Measurements from ENCODE around the gene FBXL2. TPM values are rescaled to one million over a fixed set of nuclear protein-coding genes. Genes with fewer than 3 reads are reported as not detected.
"Not testable (repeated sequence)": the region's sequence is repeated elsewhere in the genome, so short reads cannot be mapped to it uniquely, and the experiment has no call there.

The FBXL2 gene
- total and polyA plus RNA-seq, 7 donors = 0.19 to 1.3 (median 0.43) TPM

DNA sequence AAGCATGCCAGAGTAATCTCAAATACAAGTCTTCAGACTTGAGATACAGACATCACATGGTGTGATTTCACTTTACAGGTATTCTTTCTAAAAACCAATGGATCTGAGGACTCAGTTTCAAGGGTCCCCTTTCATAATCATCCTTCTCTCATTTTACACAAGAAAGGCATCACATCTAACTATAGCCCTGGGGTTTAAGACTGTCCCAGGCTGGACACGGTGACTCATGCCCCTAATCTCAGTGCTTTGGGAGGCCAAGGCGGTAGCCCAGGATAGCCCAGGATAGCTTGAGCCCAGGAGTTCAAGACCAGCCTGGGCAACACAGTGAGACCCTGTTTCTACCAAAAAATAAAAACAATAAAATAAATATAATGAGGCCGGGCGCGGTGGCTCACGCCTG lies 126.5 kb downstream of the FBXL2 start:
- 95 to 96% (median 96%) methylated on average over 6 of the region's 6 CpGs for WGBS, 3 donors
- Histone ChIP-seq H3K9me3 (no peaks in the 10 kb centered on the region), H3K4me1 (no peaks in the 10 kb centered on the region), H3K27ac (no peak overlapping the region), H3K36me3 (ENCODE audit: insufficient read depth in 1 of 2, low read depth in 1 of 2) (peaks cover 32 to 93% of the 10 kb centered on the region in 2 donors), H3K27me3 (ENCODE audit: insufficient read depth in 3 of 3, low read length in 2 of 3) (no peaks in the 10 kb centered on the region), H3K4me3 (no peak overlapping the region)
- TF ChIP-seq CTCF (IDR thresholded peaks at IDR 0.05) = no peak
- intact Hi-C loops (cut with DNase I) = no loop called here
- peak in 2 of 4 donors; percentile 38 to 50 for ATAC-seq
- no peak for DNase-seq

GRCh38 chr3:33410816-33411215 lies 133.6 kb downstream of the FBXL2 start:
- intact Hi-C loops (cut with DNase I); H3K27me3 ChIP-seq (ENCODE audit: insufficient read depth in 3 of 3, low read length in 2 of 3); H3K4me3 ChIP-seq; DNase-seq; ATAC-seq; H3K9me3 ChIP-seq; H3K27ac ChIP-seq: not testable (repeated sequence)
- Histone ChIP-seq H3K4me1 (peaks cover 10% of the 10 kb centered on the region), H3K36me3 (ENCODE audit: insufficient read depth in 1 of 2, low read depth in 1 of 2) (peaks cover 10 to 93% of the 10 kb centered on the region in 2 donors)
- 82 to 93% (median 83%) methylated on average over 3 of the region's 3 CpGs for WGBS, 3 donors

DNA sequence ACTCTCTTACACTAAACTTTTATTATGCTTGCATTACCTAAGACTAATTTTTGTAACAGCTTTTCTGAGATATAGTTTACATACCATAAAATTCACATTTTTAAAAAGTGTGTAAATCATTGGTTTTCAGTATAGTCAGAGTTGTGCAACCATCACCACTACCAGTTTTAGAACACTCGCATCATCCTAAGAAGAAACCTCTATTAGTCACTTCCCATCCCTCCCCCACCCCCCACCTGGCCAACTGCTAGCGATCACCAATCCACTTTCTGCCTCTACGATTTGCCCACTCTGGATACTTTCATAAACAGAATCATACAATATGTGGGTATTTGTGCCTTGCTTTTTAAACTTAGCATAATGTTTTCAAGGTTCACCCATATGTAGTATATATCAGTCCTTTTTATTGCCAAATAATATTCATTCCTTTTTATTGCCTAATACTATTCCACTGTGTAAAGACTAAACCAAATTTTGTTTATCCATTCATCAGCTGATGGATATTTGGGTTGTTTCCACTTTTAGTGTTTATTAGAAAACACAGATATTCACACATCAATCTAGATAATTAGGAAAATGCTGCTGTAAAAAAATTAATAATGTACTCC lies 139.9 kb downstream of the FBXL2 start:
- H3K4me3 ChIP-seq = no peak overlapping the region
- H3K36me3 ChIP-seq (ENCODE audit: insufficient read depth in 1 of 2, low read depth in 1 of 2) = peaks cover 3 to 65% of the 10 kb centered on the region in 2 donors
- no peak overlapping the region for H3K27ac ChIP-seq
- intact Hi-C loops (cut with DNase I) = no loop called here
- 84 to 92% (median 89%) methylated on average over 3 of the region's 3 CpGs for WGBS, 3 donors
- no peaks in the 10 kb centered on the region for H3K9me3 ChIP-seq
- H3K4me1 ChIP-seq = peaks cover 4% of the 10 kb centered on the region
- DNase-seq = no peak
- H3K27me3 ChIP-seq (ENCODE audit: insufficient read depth in 3 of 3, low read length in 2 of 3) = no peaks in the 10 kb centered on the region
- peak in 3 of 4 donors; percentile 37 to 74 (median 63) for ATAC-seq
- TF ChIP-seq CTCF (IDR thresholded peaks at IDR 0.05) = no peak

DNA sequence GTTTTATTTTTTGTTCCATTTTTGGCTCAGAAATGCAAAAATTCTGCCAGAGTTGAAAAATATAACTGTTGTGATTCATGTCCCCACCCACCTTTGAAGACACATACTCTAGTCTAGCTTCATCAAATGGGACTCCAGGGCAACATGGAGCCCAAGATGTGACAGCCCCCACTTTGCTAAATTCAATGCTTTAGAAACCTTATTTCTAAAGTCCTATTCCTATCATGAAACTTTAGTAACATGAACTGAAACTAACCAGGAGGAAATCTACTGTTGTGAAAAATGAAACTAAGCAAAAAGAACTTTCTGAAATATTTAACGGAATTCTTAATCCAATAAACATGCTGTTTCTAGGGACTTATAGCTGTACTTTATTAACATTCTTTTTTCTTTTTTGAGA lies 142.7 kb downstream of the FBXL2 start:
- Histone ChIP-seq H3K27me3 (ENCODE audit: insufficient read depth in 3 of 3, low read length in 2 of 3) (no peaks in the 10 kb centered on the region), H3K4me1 (peaks cover 14% of the 10 kb centered on the region), H3K4me3 (no peak overlapping the region), H3K27ac (no peak overlapping the region), H3K36me3 (ENCODE audit: insufficient read depth in 1 of 2, low read depth in 1 of 2) (peaks cover 0 to 61% of the 10 kb centered on the region in 2 donors), H3K9me3 (no peaks in the 10 kb centered on the region)
- 88 to 98% (median 95%) methylated on average over 1 of the region's 1 CpG for WGBS, 3 donors
- no peak for ATAC-seq
- no peak for DNase-seq
- intact Hi-C loops (cut with DNase I) = no loop called here
- TF ChIP-seq CTCF (IDR thresholded peaks at IDR 0.05) = no peak

DNA sequence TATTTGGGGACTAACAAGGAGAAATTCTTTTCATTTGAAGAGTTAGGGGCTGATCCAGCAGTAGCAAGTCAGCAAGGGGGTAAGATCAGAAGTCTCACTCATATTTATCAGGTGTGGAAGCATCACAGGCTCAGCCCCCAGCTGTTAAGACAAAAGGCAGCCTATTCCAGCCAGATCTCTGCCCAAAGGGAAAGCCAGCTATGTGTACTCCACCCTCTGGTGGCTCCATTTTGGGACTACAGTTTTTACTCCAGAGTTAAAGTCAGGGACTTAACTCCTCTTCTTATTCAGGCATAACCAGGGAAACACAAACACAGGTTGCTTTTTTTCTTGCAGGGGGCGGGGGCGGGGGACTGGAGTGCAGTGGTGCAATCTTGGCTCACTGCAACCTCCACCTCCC lies 143.7 kb downstream of the FBXL2 start:
- intact Hi-C loops (cut with DNase I) = no loop called here
- H3K9me3 ChIP-seq = no peaks in the 10 kb centered on the region
- ATAC-seq (no peak), DNase-seq (no peak)
- WGBS, 3 donors = 97 to 100% (median 98%) methylated on average over 2 of the region's 2 CpGs
- no peak overlapping the region for H3K27ac ChIP-seq
- H3K27me3 ChIP-seq (ENCODE audit: insufficient read depth in 3 of 3, low read length in 2 of 3) = no peaks in the 10 kb centered on the region
- peaks cover 21% of the 10 kb centered on the region for H3K4me1 ChIP-seq
- no peak overlapping the region for H3K4me3 ChIP-seq
- H3K36me3 ChIP-seq (ENCODE audit: insufficient read depth in 1 of 2, low read depth in 1 of 2) = peaks cover 0 to 51% of the 10 kb centered on the region in 2 donors
- TF ChIP-seq CTCF (IDR thresholded peaks at IDR 0.05) = no peak
